ENCODE results near the gene SPEF2.

Gene SPEF2

GRCh38 chr5:35618781-35619180 lies 1.1 kb downstream of the SPEF2 start:
- Histone ChIP-seq H3K9ac (ENCODE audit: low read length) (no peak overlapping the region), H3K27ac (ENCODE audit: low read depth, low read length) (no peak overlapping the region), H3K4me3 (ENCODE audit: low read depth, low read length) (no peak overlapping the region), H3K36me3 (ENCODE audit: control insufficient read depth, insufficient read depth, low read length) (no peaks in the 10 kb centered on the region), H3K27me3 (ENCODE audit: control insufficient read depth, insufficient read depth, low read length) (peaks cover 49% of the 10 kb centered on the region), H3K9me3 (ENCODE audit: control insufficient read depth, insufficient read depth, low read depth, low read length) (no peaks in the 10 kb centered on the region), H3K4me1 (ENCODE audit: control insufficient read depth, insufficient read depth, low read length) (0 out of 2 replicates have a peak, but pooled peaks cover 3% of the 10 kb centered on the region)

DNA sequence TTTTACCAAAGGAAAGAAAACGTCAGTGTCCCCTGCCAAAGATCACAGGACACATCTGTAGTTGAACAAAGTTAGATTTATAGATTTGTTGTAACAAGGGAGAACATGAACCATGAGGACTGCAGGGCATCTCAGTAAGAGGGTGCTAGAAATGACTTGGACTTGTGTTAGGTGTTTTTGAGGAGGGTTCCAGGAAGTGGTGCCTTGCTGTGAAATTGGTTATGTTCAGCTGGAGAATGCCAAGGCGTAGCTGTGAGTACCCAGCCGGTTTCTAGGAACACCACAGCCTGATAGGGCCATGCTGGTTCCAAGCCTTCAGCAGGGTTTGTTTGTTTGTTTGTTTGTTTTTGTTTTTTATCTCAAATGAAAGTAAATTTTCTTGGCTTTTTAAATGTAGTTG lies 5.3 kb downstream of the SPEF2 start:
- no peak overlapping the region for H3K9ac ChIP-seq (ENCODE audit: low read length)
- no peak overlapping the region for H3K27ac ChIP-seq (ENCODE audit: low read depth, low read length)
- H3K9me3 ChIP-seq (ENCODE audit: control insufficient read depth, insufficient read depth, low read depth, low read length): no peaks in the 10 kb centered on the region
- H3K27me3 ChIP-seq (ENCODE audit: control insufficient read depth, insufficient read depth, low read length): peaks cover 36% of the 10 kb centered on the region
- no peak overlapping the region for H3K4me3 ChIP-seq (ENCODE audit: low read depth, low read length)
- no peaks in the 10 kb centered on the region for H3K36me3 ChIP-seq (ENCODE audit: control insufficient read depth, insufficient read depth, low read length)
- 0 out of 2 replicates have a peak, but pooled peaks cover 3% of the 10 kb centered on the region for H3K4me1 ChIP-seq (ENCODE audit: control insufficient read depth, insufficient read depth, low read length)

DNA sequence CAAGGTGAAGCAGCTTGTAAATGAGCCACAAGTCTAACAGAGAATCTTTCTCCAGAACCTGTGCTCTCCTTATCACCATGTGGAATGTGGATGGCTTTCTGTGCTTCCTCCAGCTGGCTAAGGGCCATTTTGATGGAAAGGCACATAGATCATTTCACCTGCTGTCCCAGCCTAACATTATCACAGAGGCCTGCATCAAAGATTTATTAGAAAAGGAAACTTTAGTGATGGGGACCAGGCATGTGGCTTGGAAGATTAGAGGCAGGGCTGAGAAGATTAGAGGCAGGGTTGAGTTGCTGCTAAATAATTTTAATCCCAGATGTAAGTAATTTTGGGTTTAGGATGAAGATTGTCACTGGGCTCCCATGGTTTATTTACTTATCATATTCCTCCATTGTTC lies 6.3 kb downstream of the SPEF2 start:
- peaks cover 25% of the 10 kb centered on the region for H3K27me3 ChIP-seq (ENCODE audit: control insufficient read depth, insufficient read depth, low read length)
- no peaks in the 10 kb centered on the region for H3K4me1 ChIP-seq (ENCODE audit: control insufficient read depth, insufficient read depth, low read length)
- H3K27ac ChIP-seq (ENCODE audit: low read depth, low read length): no peak overlapping the region
- H3K9ac ChIP-seq (ENCODE audit: low read length): no peak overlapping the region
- H3K36me3 ChIP-seq (ENCODE audit: control insufficient read depth, insufficient read depth, low read length): no peaks in the 10 kb centered on the region
- H3K4me3 ChIP-seq (ENCODE audit: low read depth, low read length): no peak overlapping the region
- H3K9me3 ChIP-seq (ENCODE audit: control insufficient read depth, insufficient read depth, low read depth, low read length): no peaks in the 10 kb centered on the region

GRCh38 chr5:35626108-35626507 lies 8.4 kb downstream of the SPEF2 start:
- H3K27ac ChIP-seq (ENCODE audit: low read depth, low read length): no peak overlapping the region
- no peaks in the 10 kb centered on the region for H3K36me3 ChIP-seq (ENCODE audit: control insufficient read depth, insufficient read depth, low read length)
- peaks cover 7% of the 10 kb centered on the region; the same call in 1 of the 2 replicates for H3K27me3 ChIP-seq (ENCODE audit: control insufficient read depth, insufficient read depth, low read length)
- H3K4me1 ChIP-seq (ENCODE audit: control insufficient read depth, insufficient read depth, low read length): no peaks in the 10 kb centered on the region
- H3K9me3 ChIP-seq (ENCODE audit: control insufficient read depth, insufficient read depth, low read depth, low read length): no peaks in the 10 kb centered on the region
- no peak overlapping the region for H3K9ac ChIP-seq (ENCODE audit: low read length)
- H3K4me3 ChIP-seq (ENCODE audit: low read depth, low read length): no peak overlapping the region

DNA sequence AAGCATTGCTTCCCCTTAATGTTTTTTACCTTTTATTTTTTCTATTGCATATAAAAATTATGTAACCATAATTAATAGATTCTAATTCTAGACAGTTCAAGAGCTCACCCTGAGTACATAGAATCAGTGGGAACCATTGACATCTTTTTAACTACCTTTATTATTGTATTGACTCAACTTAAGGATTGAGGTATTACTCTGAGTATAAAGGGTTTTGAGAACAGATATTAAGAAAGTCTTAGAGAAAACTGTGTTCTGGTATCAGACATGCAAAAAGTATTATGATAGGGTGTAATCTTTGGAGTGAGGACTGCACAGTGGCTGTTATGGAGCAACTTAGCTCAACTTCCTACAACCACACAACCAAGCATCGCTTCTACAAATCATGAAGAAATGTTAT lies 8.9 kb downstream of the SPEF2 start:
- Histone ChIP-seq H3K4me3 (ENCODE audit: low read depth, low read length) (no peak overlapping the region), H3K9ac (ENCODE audit: low read length) (no peak overlapping the region), H3K27me3 (ENCODE audit: control insufficient read depth, insufficient read depth, low read length) (peaks cover 6% of the 10 kb centered on the region; the same call in 1 of the 2 replicates), H3K27ac (ENCODE audit: low read depth, low read length) (no peak overlapping the region), H3K4me1 (ENCODE audit: control insufficient read depth, insufficient read depth, low read length) (no peaks in the 10 kb centered on the region), H3K9me3 (ENCODE audit: control insufficient read depth, insufficient read depth, low read depth, low read length) (no peaks in the 10 kb centered on the region), H3K36me3 (ENCODE audit: control insufficient read depth, insufficient read depth, low read length) (no peaks in the 10 kb centered on the region)

GRCh38 chr5:35634326-35634725 lies 16.7 kb downstream of the SPEF2 start:
- no peaks in the 10 kb centered on the region for H3K36me3 ChIP-seq (ENCODE audit: control insufficient read depth, insufficient read depth, low read length)
- H3K4me3 ChIP-seq (ENCODE audit: low read depth, low read length): no peak overlapping the region
- no peaks in the 10 kb centered on the region for H3K4me1 ChIP-seq (ENCODE audit: control insufficient read depth, insufficient read depth, low read length)
- H3K9ac ChIP-seq (ENCODE audit: low read length): no peak overlapping the region
- H3K27ac ChIP-seq (ENCODE audit: low read depth, low read length): no peak overlapping the region
- H3K27me3 ChIP-seq (ENCODE audit: control insufficient read depth, insufficient read depth, low read length): no peaks in the 10 kb centered on the region
- peaks cover 5% of the 10 kb centered on the region for H3K9me3 ChIP-seq (ENCODE audit: control insufficient read depth, insufficient read depth, low read depth, low read length)

- Histone ChIP-seq H3K27me3 (ENCODE audit: control insufficient read depth, insufficient read depth, low read length) (no peaks in the 10 kb centered on the region), H3K4me3 (ENCODE audit: low read depth, low read length) (no peak overlapping the region), H3K4me1 (ENCODE audit: control insufficient read depth, insufficient read depth, low read length) (no peaks in the 10 kb centered on the region), H3K36me3 (ENCODE audit: control insufficient read depth, insufficient read depth, low read length) (no peaks in the 10 kb centered on the region), H3K9me3 (ENCODE audit: control insufficient read depth, insufficient read depth, low read depth, low read length) (no peaks in the 10 kb centered on the region), H3K9ac (ENCODE audit: low read length) (no peak overlapping the region), H3K27ac (ENCODE audit: low read depth, low read length) (no peak overlapping the region)
Measured at GRCh38 chr5:35640623-35641022, 23.0 kb downstream of the SPEF2 start.

GRCh38 chr5:35644543-35644942 lies 26.9 kb downstream of the SPEF2 start:
- H3K27me3 ChIP-seq (ENCODE audit: control insufficient read depth, insufficient read depth, low read length): no peaks in the 10 kb centered on the region
- H3K4me1 ChIP-seq (ENCODE audit: control insufficient read depth, insufficient read depth, low read length): no peaks in the 10 kb centered on the region
- H3K27ac ChIP-seq (ENCODE audit: low read depth, low read length): no peak overlapping the region
- H3K36me3 ChIP-seq (ENCODE audit: control insufficient read depth, insufficient read depth, low read length): no peaks in the 10 kb centered on the region
- no peak overlapping the region for H3K9ac ChIP-seq (ENCODE audit: low read length)
- no peaks in the 10 kb centered on the region for H3K9me3 ChIP-seq (ENCODE audit: control insufficient read depth, insufficient read depth, low read depth, low read length)
- H3K4me3 ChIP-seq (ENCODE audit: low read depth, low read length): no peak overlapping the region

- Histone ChIP-seq H3K4me3 (ENCODE audit: low read depth, low read length) (no peak overlapping the region), H3K27ac (ENCODE audit: low read depth, low read length) (no peak overlapping the region), H3K36me3 (ENCODE audit: control insufficient read depth, insufficient read depth, low read length) (no peaks in the 10 kb centered on the region), H3K9me3 (ENCODE audit: control insufficient read depth, insufficient read depth, low read depth, low read length) (no peaks in the 10 kb centered on the region), H3K9ac (ENCODE audit: low read length) (no peak overlapping the region), H3K27me3 (ENCODE audit: control insufficient read depth, insufficient read depth, low read length) (no peaks in the 10 kb centered on the region), H3K4me1 (ENCODE audit: control insufficient read depth, insufficient read depth, low read length) (no peaks in the 10 kb centered on the region)
Measured at GRCh38 chr5:35647128-35647527, 29.5 kb downstream of the SPEF2 start.

DNA sequence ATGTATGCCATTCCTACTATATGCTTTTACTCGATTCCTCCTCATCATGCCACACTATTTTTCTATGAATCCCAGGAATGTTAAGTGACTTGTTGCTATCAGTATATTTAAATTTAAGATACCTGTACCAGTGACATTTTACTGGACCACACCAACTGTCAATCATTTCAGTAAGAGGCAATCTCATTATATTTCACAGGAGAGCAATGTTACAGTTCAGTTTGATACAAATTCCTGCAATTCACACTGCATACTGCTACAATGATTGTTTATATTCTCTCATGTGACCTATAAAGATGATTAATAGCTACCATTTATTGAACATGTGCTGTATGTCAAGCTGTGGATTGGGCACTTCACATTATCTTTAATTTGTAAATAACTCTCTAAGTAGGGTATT lies 30.0 kb downstream of the SPEF2 start:
- Histone ChIP-seq H3K9me3 (ENCODE audit: control insufficient read depth, insufficient read depth, low read depth, low read length) (no peaks in the 10 kb centered on the region), H3K27ac (ENCODE audit: low read depth, low read length) (no peak overlapping the region), H3K36me3 (ENCODE audit: control insufficient read depth, insufficient read depth, low read length) (no peaks in the 10 kb centered on the region), H3K9ac (ENCODE audit: low read length) (no peak overlapping the region), H3K27me3 (ENCODE audit: control insufficient read depth, insufficient read depth, low read length) (no peaks in the 10 kb centered on the region), H3K4me1 (ENCODE audit: control insufficient read depth, insufficient read depth, low read length) (no peaks in the 10 kb centered on the region), H3K4me3 (ENCODE audit: low read depth, low read length) (no peak overlapping the region)

- H3K4me3 ChIP-seq (ENCODE audit: low read depth, low read length): no peak overlapping the region
- H3K9ac ChIP-seq (ENCODE audit: low read length): no peak overlapping the region
- H3K4me1 ChIP-seq (ENCODE audit: control insufficient read depth, insufficient read depth, low read length): peaks cover 4% of the 10 kb centered on the region; the same call in 1 of the 2 replicates
- no peak overlapping the region for H3K27ac ChIP-seq (ENCODE audit: low read depth, low read length)
- no peaks in the 10 kb centered on the region for H3K27me3 ChIP-seq (ENCODE audit: control insufficient read depth, insufficient read depth, low read length)
- no peaks in the 10 kb centered on the region for H3K36me3 ChIP-seq (ENCODE audit: control insufficient read depth, insufficient read depth, low read length)
- no peaks in the 10 kb centered on the region for H3K9me3 ChIP-seq (ENCODE audit: control insufficient read depth, insufficient read depth, low read depth, low read length)
Measured at GRCh38 chr5:35651002-35651756, 33.5 kb downstream of the SPEF2 start.
